NCI-H226 (cell line): ENCODE results near the gene SNAPC4.
"Not testable (repeated sequence)": the region's sequence is repeated elsewhere in the genome, so short reads cannot be mapped to it uniquely, and the experiment has no call there.

ENCODE experiments used
- DNase-seq: peaks from one replicate; pipeline ENCODE4 v3.0.0-alpha.2; 2015

Gene SNAPC4

DNA sequence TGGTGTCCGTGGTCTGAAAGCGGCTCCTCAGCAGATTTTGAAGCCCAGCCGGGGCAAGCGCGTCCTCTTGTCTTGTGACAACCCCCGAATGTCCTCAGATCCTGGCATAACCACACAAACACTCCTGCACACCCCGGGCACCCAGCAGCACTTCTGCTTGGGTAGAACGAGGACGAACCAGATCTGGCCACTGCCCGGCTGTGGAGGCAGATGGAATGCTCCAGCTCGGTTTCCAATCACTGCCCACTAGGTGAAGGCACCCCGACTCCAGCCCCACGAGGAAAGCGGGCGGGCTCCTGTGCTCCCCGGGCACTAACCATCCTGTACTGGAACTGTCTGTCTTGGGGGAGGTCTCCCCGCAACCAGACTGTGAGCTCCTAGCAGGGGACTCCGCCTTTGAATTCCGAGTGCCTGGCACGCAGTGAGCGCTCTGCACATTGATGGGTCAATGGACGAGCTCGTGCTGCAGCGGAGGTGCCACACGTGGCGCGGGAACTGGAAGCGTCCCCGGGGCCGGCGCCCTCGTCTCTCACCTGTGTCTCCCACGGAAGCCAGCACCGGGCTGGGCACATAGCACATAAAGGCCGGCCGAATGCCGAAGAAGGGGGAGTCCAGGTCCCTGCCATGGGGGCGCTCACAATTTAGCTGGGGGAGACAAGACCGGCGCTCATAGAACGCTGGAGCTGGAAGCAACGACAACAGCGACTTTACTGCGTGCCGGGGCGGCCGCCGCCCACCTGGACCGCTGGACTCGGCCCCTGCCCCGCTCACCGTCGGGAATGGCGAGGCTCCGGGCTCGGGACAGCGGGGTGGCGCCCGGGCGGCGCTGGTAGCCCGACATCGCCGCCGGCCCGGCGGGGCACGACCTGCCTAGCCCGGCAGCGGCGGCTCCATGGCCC is 9.8 kb upstream of the SNAPC4 start:
- DNase-seq, result no peak

- DNase-seq, result no peak
Observed at GRCh38 chr9:136407911-136408310, 7.9 kb upstream of the SNAPC4 start.

- not testable (repeated sequence) for DNase-seq
Observed at GRCh38 chr9:136407061-136407460, 7.1 kb upstream of the SNAPC4 start.

GRCh38 chr9:136405904-136406303 is 5.9 kb upstream of the SNAPC4 start:
- DNase-seq, result not testable (repeated sequence)

- DNase-seq, result no peak
Observed at GRCh38 chr9:136405481-136405880, 5.5 kb upstream of the SNAPC4 start.

GRCh38 chr9:136404801-136405136 is 4.8 kb upstream of the SNAPC4 start:
- DNase-seq, result no peak

DNA sequence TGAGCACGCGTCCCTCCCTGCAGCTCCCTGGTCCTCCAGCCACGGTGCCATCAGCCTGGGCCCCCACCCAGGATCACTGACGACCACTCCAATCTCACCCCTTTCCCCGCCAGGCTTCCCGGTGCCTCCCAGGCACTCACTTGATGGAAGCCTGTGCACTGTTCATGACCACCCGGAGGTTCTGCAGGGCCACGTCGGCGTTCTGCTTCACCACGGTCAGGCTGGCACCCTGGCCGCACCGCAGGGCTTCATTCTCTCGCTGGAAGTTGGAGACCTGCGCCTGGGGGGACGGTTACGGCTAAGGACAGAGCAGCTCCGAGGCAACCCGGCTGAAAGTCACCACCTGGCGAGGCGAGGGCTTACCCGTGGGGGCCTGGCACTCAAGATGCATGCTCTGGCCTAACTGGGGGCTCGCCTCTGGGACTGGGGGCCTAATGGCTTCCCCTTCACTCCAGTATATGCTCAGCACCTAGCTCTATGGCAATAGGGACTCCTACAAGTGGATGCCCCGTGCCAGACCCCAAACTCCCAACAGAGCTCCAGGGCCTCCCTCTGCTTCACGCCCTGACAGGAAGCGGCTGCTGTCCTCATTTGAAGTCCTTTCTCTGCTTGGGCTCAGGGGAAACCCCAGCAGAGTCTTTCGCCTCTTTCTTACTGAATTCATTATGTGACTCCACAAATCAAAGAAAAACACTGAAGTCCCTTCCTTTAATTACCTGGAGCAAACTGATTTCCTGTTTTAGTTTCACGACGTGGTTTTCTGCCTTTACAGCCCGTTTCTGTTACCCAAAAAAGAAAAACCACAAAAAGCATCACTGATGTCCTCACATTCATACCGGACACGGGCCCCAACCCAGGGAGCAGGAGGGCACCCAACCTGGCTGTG is 4.2 kb upstream of the SNAPC4 start:
- DNase-seq, result no peak

DNA sequence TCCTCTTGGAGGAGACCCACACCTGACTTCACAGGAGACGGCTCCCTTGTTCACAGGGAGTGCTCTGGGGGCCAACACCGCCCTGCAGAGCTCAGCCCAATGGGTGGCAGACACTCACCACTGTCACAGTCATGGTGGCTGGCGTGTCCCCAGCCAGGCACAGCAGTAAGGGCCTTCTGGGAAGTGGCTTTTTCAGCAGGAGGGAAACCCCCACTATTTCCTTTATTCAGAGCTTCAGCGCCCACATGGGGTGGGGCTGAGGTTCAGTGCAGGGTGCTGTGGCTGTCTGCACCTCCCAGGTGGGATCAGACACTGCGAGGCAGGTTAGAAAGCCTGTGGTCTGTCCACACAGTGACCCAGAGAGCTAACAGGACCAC is 3.6 kb upstream of the SNAPC4 start:
- DNase-seq, result no peak

DNA sequence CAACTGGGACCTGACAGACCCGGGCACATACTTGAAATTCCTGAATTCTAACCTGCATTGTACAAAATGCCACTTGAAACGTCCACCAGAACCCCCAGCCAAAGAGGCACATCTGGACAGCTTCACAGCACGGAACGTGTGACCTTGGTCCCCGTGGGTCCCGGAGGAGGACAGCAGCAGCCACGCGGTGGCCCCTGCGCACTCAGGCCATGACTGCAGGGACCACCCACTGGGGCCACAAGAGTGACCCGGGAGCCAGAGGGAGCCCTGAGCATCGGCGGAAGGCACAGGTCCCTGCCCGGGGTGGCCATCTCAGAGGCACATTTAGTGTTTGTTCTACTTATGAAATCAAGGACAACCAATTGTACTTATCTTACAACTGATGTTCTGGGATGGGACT is 2.1 kb upstream of the SNAPC4 start:
- no peak for DNase-seq

DNA sequence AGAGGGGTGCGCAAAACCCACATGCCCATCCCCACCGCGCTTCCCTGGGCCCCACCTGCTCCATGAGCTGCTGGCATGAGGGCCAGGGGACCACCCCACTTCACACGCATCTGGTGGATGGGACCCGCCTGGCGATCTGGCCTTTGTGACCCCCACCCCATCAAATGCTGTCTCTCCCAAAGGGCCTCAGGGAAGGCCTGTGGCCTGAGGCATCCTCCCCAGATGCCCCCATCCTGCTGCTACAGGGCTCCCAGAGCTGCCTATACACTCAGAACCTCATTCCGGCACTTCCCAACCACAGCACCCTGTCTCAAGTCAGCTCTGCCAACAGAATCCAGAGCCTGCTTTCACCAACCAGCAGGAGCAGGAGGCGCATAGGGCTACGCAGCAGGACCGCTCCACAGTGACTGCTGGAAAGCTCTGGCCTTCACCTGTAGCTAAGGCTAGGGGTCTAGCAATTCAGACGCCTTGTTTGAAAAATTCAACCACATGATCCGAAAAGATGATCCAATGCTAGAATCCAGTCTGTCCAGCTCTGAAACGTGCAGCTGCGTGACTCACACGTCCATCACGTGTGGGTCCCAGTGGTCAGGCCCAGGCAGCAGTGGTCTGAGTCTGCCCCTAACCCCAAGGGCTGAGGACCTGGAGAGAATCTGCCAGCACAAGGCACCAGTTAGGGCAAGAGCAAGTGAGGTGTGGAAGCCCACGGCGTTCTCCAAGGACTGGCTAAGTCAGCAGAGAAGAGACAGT is 1.4 kb upstream of the SNAPC4 start:
- DNase-seq, result no peak

DNA sequence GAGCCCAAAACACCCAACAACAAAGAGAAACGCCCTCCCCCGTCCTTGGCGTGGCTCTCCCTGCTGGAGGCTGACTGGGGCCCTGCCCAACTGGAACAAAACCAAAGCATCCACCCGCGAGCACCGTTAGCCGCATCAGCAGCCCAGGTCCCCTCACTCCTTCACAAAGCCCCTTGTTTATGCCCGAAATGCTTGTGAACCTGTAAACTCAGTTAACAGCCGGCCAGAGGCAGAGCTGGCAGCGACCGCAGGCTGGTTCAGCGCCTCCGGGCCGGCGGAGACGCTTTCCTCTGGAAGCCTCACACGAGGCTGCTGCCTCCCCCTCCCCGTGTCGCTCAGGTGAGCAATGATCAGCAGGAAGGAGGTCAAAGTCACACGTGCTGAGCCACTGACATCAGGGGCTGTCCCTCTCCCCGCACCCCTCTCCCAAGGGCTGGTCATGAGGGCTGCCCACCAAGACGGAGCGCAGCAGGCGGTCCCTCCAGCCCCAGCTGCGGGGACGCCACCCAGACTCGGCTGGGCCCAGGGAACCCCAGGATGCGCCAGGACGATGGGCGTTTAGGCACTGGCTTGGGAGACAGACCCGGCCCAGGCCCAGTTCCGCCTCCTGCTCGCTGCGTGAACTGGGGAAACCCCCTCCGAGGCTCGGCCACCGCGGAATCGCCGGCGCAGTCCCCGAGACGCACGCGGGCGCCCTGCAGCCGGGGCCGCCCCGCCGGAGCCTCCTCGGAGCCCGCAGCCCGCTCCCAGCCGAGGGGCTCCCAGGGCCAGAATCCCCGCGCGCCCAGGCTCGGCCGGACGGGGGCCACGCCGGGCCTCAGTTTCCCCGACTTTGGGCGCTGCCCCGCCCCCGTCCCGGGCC is 563 bp downstream of the SNAPC4 start:
- DNase-seq, result no peak

DNA sequence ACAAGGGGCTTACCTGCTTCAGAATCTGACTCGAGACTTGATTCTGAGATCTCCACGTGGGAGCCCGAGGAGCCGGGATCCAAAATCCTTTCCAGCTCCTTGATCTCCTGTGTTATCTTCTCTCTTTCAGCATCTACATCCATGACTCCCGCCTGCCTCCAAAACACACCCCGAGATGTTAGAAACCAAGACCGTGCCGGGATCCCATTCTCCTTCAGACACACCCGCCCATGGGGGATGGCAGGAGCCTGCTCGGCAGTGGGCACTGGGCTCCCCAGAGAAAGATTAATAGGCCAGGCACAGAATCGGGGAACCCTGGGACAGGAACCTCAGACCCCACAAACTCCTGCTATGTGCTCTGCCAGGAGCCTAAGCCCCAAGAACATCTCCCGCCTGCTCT is 1.7 kb downstream of the SNAPC4 start:
- no peak for DNase-seq

DNA sequence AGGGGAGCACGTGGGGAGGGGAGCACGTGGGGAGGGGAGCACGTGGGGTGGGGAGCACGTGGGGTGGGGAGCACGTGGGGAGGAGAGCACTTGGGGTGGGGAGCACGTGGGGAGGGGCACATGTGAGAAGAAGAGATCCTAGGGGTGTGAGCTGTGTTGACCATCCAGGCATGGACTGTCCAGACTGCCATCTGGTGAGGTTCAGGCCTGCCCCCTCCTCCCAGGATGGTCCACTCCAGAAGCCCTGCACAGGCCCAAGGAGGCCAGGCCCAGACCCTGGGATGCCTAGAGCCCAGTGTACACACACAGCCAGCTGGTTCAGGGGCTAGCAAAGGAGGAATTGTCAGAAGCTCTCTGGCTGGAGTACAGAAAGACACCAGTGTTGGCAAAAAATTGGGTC is 2.3 kb downstream of the SNAPC4 start:
- no peak for DNase-seq

GRCh38 chr9:136396219-136396515 is 3.8 kb downstream of the SNAPC4 start:
- DNase-seq, result no peak

- no peak for DNase-seq
Observed at GRCh38 chr9:136395345-136396218, 4.4 kb downstream of the SNAPC4 start.

DNA sequence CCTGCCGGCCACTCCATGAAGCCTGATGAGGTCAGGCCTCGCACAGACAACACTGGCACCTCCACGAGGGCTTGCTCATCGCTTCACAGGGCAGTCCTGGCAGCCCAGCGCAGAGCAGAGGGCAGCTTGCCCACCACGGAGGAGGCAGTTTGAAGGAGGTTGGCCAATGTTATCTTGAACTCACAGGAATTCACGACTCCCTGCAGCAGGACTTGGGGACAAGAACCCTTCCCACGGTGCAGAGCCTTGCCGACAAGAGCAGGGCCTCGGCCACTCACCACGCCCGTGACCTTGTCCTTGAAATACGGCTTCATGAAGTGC is 5.0 kb downstream of the SNAPC4 start:
- DNase-seq, result no peak

- no peak for DNase-seq
Observed at GRCh38 chr9:136394312-136395019, 5.5 kb downstream of the SNAPC4 start.

GRCh38 chr9:136393531-136393930 is 6.4 kb downstream of the SNAPC4 start:
- no peak for DNase-seq

DNA sequence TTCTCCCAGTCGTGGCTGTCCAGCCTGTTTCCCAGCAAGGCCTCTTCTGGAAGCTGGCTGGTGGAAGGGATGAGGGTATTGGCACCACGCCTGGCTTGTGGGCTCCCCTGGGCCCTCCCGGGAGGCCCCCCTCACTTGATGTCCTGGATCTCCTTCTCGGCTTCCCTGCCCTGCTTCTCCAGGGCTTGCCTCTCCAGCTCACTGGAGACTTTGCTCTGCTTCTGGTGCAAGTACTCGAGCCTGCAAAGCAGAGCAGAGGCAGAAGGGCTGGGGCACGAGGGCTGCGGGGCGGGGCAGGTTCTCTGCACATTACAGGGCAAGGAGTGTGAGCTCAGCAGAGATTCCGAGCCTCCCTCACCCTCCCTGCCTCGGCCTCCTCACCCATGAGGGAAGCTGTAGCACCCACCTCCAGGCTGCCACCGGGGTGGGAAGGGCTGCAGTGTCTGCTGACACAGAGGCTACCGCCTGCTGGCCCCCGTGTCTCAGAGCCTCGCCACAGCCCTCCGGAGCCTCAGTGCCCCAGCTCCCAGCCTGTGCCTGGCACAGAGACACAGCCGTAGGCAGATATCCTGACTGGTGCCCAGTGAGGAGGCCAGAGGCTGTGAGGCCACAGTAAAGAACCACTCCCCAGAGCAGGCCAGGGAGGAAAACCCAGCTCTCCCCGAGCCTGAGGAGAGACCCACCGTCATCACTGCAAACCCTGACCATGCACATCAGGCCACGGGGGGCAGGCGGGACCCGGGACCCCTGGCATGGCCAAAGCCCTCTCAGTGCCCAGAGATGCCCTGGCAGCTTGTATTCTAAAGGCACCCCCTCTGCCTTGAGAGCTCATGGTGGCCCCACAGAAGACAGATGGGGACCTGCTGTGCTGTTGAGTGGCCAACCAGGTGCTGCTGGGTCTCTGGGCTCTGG is 7.2 kb downstream of the SNAPC4 start:
- no peak for DNase-seq
